ENCODE results near the gene C10orf120.

DNA sequence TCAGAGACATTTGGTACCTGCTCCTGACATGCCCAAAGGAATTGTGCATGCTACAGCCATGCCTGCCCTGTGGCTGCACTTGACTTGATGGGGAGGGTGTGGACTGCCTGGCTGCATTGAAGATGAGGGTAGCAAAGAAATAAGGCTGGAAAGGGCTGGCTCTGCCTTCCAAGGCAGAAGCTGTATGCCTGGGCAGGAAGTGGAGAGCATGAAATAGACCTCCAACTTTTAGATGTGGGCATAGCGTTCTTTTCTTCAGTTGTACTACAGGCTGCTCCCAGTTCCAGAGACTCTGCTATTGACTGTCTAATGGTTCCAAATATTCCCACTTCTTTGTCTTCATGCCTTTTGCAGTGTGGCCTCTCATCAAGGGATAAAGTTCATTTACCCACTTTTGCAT is 3.0 kb downstream of the C10orf120 start:
- TF ChIP-seq CTCF (IDR thresholded peaks at IDR 0.05; ENCODE audit: low read depth, low read length): no peak
- TF ChIP-seq EZH2phosphoT487 (IDR thresholded peaks at IDR 0.05; ENCODE audit: low read depth): no peak

Data from OCI-LY3 (cell line).